ENCODE measurements around the gene GFER. TPM values are rescaled to one million over a fixed set of nuclear protein-coding genes. Genes with fewer than 3 reads are reported as not detected.

Gene GFER
- total and polyA plus RNA-seq, 2 of the 8 experiments (the other 6 are each of a cell fraction or from before 2014, with no cell fraction given) = 17.7 to 37.9 TPM

- TF ChIP-seq CHD7 (IDR thresholded peaks at IDR 0.05; ENCODE audit: insufficient replicate concordance, low read length) (no peak), USF2 (IDR thresholded peaks at IDR 0.05; ENCODE audit: low read length) (no peak), EGR1 (IDR thresholded peaks at IDR 0.05; ENCODE audit: borderline replicate concordance, low read depth, low read length) (no peak), YY1 (IDR thresholded peaks at IDR 0.05; ENCODE audit: low read depth, low read length) (no peak), RFX5 (IDR thresholded peaks at IDR 0.05; ENCODE audit: borderline replicate concordance, low read depth, low read length) (no peak), KDM1A (IDR thresholded peaks at IDR 0.05; ENCODE audit: borderline replicate concordance, low read length) (no peak)
Measured at GRCh38 chr16:2031081-2031577, 47.1 kb downstream of the GFER start (continued).
